A204.1 (cell line): Measurements from ENCODE around the gene LIG4.

ENCODE experiments used
- FAIRE-seq: peaks from 2 replicates; lab custom pipeline; 2012; peaks lifted over from hg19 to GRCh38; lab: Jason Lieb, UNC

LIG4 gene

DNA sequence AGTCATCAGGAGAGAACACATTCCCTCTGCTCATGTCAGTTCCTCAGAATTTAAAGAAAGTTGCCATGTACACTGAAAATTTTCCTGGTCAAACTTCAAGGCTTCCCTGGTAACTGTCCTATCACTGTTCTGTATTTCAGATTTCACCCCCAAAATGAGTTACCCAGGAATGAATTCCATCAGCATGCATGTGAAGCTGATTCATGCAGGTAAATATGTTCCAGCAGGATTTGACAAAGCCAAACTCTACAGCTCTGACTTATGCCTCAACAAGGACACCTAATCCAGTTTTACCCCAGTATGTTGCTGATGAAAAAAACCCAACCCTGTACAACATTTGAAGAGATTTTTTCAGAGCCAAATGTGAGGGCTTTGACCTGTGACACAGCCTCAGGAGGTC is 21.5 kb downstream of the LIG4 start:
- FAIRE-seq, result no peak

DNA sequence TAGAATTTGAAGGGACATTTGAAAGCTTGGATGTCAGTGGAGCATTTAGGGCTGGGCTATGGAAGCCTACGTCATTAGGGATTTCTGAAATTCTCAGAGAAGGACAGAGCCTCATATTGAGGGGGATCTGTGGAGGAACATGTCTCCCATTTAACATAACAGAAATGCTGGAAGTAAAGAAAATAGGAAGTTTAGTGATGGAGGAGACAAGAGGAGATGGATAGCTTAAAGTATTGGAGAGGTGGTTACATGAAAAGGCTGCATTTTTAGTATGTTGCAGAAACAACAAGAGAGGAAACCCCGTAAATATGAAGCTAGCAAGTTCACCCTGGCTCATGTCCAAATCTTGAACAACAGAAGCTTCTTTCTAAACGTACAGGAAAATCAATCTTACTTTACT is 24.4 kb downstream of the LIG4 start:
- no peak for FAIRE-seq

GRCh38 chr13:108188260-108188659 is 27.1 kb downstream of the LIG4 start:
- FAIRE-seq, result no peak

GRCh38 chr13:108185223-108185622 is 30.1 kb downstream of the LIG4 start:
- no peak for FAIRE-seq

GRCh38 chr13:108182652-108183051 is 32.7 kb downstream of the LIG4 start:
- no peak for FAIRE-seq

GRCh38 chr13:108178078-108178477 is 37.3 kb downstream of the LIG4 start:
- FAIRE-seq, result no peak

DNA sequence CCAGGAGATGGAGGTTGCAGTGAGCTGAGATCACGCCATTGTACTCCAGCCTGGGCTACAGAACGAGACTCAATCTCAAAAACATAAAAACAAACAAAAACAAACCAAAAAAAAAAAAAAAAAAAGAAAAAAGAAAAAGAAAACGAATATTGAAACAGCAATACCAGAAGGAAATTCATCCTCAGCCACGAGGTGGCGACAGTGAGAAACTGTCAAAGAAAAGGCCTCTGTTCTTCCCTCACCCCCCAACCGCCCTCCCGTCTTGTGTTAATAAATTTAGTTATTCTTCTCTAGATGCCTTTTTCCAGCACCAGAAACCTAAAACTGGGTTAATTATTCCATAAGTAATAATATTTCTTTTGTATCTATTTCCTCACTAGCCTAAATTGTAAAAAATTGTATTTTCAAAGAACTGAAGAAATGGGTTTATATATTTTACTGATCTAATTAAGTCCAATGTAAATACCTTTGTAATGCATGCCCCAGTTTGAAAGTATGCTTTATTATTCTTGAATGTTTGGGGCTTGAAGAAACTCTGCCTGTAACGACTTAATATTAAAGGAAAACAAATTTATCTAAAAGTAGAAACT is 38.6 kb downstream of the LIG4 start:
- FAIRE-seq, result no peak

DNA sequence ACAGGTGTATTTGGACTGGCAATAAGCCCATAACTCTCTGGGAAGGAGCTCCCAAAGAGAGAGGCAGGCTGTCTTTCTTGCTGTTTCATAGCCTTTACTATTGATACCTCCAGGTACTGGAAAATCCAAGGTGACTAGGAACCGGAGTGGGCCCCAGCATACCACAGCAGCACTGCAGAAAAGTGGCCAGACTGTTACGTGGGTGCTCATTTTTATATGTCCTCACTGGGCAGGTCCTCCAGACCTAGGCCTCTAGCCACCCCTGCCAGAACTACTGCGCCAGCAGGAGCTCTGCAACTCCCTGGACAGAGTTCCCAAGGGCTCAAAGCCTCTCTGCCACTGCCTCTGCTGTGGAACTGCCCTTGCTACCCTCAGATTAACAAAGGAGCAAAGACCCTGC is 46.4 kb downstream of the LIG4 start:
- FAIRE-seq, result no peak

DNA sequence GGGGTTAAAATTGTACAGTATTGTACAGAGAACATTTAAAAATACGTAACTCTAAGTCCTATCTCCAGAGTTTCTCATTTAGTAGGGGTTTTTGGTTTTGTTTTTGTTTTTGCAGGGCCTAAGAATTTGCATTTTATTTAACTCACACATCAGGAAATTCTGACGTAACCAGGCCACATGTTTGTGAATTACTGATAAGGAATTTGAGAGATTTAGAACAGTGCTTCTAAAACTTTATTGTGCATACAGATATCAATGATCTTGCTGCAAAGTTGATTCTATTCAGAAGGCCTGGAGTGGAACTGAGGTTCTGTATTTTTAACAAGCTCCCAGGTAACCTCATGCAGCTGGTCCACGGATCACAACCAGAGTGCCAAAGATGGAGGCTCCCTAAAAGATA is 49.3 kb downstream of the LIG4 start:
- FAIRE-seq, result no peak

GRCh38 chr13:108158746-108159145 is 56.6 kb downstream of the LIG4 start:
- no peak for FAIRE-seq
